ENCODE measurements around the gene ARPC5L. TPM values are rescaled to one million over a fixed set of nuclear protein-coding genes. Genes with fewer than 3 reads are reported as not detected.

The ARPC5L gene
- total and polyA plus RNA-seq, 2 donors = 22.3 to 46.4 TPM

DNA sequence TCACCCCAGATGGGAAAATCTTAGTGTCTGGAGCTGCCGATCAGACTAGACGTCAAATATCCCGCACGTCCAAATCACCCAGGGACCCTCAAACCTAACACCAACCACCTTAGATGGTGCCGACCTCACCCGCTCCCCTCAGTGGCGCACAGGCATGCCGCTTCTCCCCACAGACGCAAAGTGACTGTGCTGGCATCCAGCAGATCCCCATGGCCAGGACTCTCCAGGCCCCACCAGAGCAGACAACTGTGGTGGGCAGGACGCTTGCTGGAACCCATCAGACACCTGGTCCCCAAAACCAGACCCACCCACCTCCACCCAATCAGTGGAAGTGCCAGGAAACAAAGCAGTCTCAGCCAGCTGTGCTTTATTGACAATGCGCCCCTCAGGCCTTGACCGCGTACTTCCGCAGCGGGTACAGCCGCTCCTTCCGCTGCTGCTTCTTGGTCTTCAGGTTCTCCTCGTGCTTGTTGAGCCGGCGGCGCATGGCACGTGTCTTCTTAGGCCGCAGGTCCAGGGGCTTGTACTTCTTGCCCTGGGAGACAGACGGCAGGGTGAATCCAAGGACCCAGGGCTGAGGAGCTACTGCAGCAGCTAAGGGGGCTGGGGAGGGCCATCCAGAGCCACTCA, 4.3 kb upstream of the ARPC5L start:
- Histone ChIP-seq H3K9me3 (ENCODE audit: control insufficient read depth in 2 of 2, insufficient read depth in 1 of 2, low read length in 1 of 2) (peaks cover 0 to 4% of the 10 kb centered on the region in 2 donors), H3K4me3 (ENCODE audit: low read length in 2 of 2) (no peak overlapping the region), H3K27me3 (ENCODE audit: control insufficient read depth in 2 of 2, insufficient read depth in 1 of 2, low read length in 1 of 2) (peaks cover 0 to 17% of the 10 kb centered on the region in 2 donors), H3K36me3 (ENCODE audit: control insufficient read depth in 2 of 2, insufficient read depth in 2 of 2, low read length in 1 of 2) (peaks cover 39 to 51% of the 10 kb centered on the region in 2 donors), H3K27ac (ENCODE audit: low read depth in 1 of 2, low read length in 1 of 2) (no peak overlapping the region), H3K4me1 (ENCODE audit: control insufficient read depth in 2 of 2, insufficient read depth in 2 of 2, low read length in 2 of 2) (peaks cover 13 to 24% of the 10 kb centered on the region in 2 donors)
- DNase-seq (ENCODE audit: low read depth in 6 of 9, low spot score in 9 of 9) = no peak
- 96% methylated on average over 24 of the region's 24 CpGs for WGBS

DNA sequence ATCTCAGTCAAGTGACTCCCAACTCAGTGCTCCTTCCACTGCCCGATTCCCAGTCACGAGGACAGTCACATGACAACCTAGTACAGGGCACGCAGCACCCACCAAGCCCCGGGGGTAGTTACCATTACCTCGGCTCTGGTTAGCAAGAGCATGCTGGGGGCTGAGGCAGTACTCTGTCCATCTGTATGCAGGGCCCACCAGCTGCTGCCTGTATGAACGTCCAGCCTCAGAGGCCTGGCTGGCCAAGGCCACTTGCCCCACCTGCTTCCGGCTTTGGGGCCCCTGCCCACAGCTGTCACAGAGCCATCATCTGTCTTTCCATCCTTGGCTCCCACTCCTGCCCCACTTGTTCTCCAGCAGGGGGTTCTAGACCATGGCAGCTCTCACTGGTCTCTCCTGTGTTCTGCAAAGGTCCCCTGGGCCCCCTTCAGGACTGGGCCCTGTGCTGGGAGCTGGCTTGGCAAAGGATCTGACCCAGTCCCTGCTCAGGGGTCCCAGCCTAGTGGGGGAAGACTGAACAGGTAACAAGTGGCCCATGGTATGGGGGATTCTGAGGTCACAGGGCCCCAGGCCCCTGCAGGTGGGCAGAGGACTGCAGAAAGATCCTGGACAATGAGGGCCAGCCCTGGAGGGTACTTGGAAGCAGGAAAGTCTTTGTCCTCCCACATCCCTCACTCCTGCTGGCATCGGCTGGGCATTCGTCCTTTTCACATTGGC, 3.4 kb upstream of the ARPC5L start:
- H3K27me3 ChIP-seq (ENCODE audit: control insufficient read depth in 2 of 2, insufficient read depth in 1 of 2, low read length in 1 of 2) = peaks cover 0 to 9% of the 10 kb centered on the region in 2 donors
- H3K9me3 ChIP-seq (ENCODE audit: control insufficient read depth in 2 of 2, insufficient read depth in 1 of 2, low read length in 1 of 2) = peaks cover 0 to 4% of the 10 kb centered on the region in 2 donors
- peaks cover 12 to 25% of the 10 kb centered on the region in 2 donors for H3K4me1 ChIP-seq (ENCODE audit: control insufficient read depth in 2 of 2, insufficient read depth in 2 of 2, low read length in 2 of 2)
- H3K4me3 ChIP-seq (ENCODE audit: low read length in 2 of 2) = no peak overlapping the region
- 97% methylated on average over 9 of the region's 9 CpGs for WGBS
- no peak overlapping the region for H3K27ac ChIP-seq (ENCODE audit: low read depth in 1 of 2, low read length in 1 of 2)
- no peak for DNase-seq (ENCODE audit: low read depth in 6 of 9, low spot score in 9 of 9)
- peaks cover 39 to 51% of the 10 kb centered on the region in 2 donors for H3K36me3 ChIP-seq (ENCODE audit: control insufficient read depth in 2 of 2, insufficient read depth in 2 of 2, low read length in 1 of 2)

DNA sequence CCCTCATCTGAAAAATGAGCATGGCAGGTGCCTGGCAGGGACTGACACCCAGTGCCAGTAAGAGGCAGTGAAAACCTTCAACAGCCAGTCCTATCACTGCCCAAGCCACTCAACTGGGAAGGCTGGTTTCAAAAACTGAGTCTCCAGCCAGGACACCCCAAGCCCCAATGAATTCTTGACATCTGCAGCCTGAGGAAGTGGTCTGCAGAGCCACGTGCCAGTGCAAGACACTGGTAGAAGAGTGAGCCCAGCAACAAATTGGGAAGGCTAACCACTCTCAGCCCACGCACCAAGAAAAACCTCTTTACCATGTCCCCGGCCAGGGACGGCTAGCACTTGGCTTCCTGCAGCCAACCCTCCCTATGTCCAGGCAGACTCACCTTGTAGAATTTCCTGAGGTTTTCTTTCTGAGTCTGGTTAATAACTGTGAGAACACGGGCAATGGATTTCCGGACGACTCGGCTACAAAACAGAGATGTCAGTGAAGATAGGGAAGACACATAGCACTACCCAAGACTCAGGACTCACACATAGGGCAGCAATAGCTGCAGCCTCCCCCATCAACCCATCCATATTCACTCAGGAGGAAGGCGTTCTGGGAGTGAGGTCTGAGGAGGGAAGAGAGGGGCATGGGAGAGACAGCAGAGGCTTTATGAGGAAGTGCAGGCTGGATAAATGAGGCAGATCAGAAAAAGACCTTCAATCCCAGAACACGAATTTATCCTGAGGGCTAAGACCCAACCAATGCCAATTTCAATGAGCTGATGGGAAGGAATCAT, 1.9 kb upstream of the ARPC5L start:
- WGBS = 86% methylated on average over 10 of the region's 10 CpGs
- H3K36me3 ChIP-seq (ENCODE audit: control insufficient read depth in 2 of 2, insufficient read depth in 2 of 2, low read length in 1 of 2) = peaks cover 39 to 51% of the 10 kb centered on the region in 2 donors
- H3K4me1 ChIP-seq (ENCODE audit: control insufficient read depth in 2 of 2, insufficient read depth in 2 of 2, low read length in 2 of 2) = peaks cover 12 to 25% of the 10 kb centered on the region in 2 donors
- no peak overlapping the region for H3K27ac ChIP-seq (ENCODE audit: low read depth in 1 of 2, low read length in 1 of 2)
- no peak for DNase-seq (ENCODE audit: low read depth in 6 of 9, low spot score in 9 of 9)
- peaks cover 0 to 4% of the 10 kb centered on the region in 2 donors for H3K9me3 ChIP-seq (ENCODE audit: control insufficient read depth in 2 of 2, insufficient read depth in 1 of 2, low read length in 1 of 2)
- H3K4me3 ChIP-seq (ENCODE audit: low read length in 2 of 2) = peak overlapping the region in 1 of 2 donors; percentile 94
- H3K27me3 ChIP-seq (ENCODE audit: control insufficient read depth in 2 of 2, insufficient read depth in 1 of 2, low read length in 1 of 2) = peaks cover 0 to 2% of the 10 kb centered on the region in 2 donors

DNA sequence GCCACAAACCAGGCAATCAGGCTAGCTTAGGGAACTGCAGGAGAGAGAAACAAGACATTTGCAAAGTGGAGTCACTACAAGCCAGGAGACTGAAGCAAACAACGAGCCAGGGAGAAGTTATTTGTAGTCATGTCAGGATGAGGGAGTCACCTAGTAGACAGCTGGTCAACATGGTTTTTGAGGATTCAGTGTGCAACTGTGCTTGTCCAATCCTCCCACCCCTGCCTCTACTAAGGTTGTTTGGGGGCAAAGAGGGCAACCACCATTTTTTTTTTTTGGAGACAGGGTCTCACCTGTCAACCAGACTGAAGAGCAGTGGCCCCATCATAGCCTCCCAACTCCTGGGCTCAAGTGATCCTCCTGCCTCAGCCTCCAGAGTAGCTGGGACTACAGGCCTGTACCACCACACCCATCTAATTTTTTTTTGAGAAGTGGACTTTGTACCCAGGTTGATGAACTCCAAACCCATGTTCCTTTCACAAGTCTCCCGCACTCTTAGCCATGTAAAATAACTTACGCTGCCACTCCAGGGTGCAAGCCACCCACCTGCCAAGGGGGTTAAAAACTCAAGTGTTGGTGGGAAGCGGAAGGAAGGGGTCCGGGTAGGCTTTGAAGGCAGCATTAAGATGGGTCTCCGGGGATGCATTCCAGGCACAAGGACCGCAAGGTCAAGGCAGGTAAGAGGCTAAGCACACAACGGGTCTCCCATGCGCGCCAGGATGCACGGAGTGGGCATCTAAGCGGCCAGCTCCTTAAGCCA, 1.2 kb upstream of the ARPC5L start:
- peaks cover 0 to under 1% of the 10 kb centered on the region in 2 donors for H3K27me3 ChIP-seq (ENCODE audit: control insufficient read depth in 2 of 2, insufficient read depth in 1 of 2, low read length in 1 of 2)
- H3K4me3 ChIP-seq (ENCODE audit: low read length in 2 of 2) = peak overlapping the region; percentile 67 to 94
- peaks cover 39 to 51% of the 10 kb centered on the region in 2 donors for H3K36me3 ChIP-seq (ENCODE audit: control insufficient read depth in 2 of 2, insufficient read depth in 2 of 2, low read length in 1 of 2)
- no peak for DNase-seq (ENCODE audit: low read depth in 6 of 9, low spot score in 9 of 9)
- peaks cover 12 to 25% of the 10 kb centered on the region in 2 donors for H3K4me1 ChIP-seq (ENCODE audit: control insufficient read depth in 2 of 2, insufficient read depth in 2 of 2, low read length in 2 of 2)
- WGBS = 26% methylated on average over 12 of the region's 12 CpGs
- H3K27ac ChIP-seq (ENCODE audit: low read depth in 1 of 2, low read length in 1 of 2) = peak overlapping the region; percentile 83 to 95
- peaks cover 0 to 4% of the 10 kb centered on the region in 2 donors for H3K9me3 ChIP-seq (ENCODE audit: control insufficient read depth in 2 of 2, insufficient read depth in 1 of 2, low read length in 1 of 2)

DNA sequence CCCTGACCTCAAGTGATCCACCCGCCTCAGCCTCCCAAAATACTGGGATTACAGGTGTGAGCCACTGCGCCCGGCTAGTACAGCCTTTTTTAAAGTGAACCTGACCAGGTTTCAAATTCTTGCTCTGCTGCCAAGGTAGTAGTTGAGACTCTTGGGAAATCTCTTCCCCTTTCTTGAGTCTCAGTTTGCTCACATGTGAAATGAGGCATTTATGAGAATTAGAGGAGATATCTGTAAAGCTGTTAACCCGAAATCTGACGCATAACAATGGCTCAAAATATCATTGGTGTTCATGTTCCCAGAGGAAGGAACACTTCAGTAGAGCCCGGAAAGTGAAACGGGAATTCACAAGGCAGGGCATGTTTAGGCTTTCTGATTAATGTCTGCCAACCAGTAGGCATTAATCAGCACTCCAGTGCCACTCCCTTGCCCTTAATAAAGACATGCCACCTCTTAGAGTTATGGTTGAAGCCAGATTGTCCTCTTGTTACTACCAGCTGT, 1.5 kb downstream of the ARPC5L start:
- Histone ChIP-seq H3K27ac (ENCODE audit: low read depth in 1 of 2, low read length in 1 of 2) (peak overlapping the region; percentile 38 to 56), H3K36me3 (ENCODE audit: control insufficient read depth in 2 of 2, insufficient read depth in 2 of 2, low read length in 1 of 2) (peaks cover 18 to 27% of the 10 kb centered on the region in 2 donors), H3K4me1 (ENCODE audit: control insufficient read depth in 2 of 2, insufficient read depth in 2 of 2, low read length in 2 of 2) (peaks cover 16 to 33% of the 10 kb centered on the region in 2 donors), H3K27me3 (ENCODE audit: control insufficient read depth in 2 of 2, insufficient read depth in 1 of 2, low read length in 1 of 2) (no peaks in the 10 kb centered on the region), H3K9me3 (ENCODE audit: control insufficient read depth in 2 of 2, insufficient read depth in 1 of 2, low read length in 1 of 2) (peaks cover 0 to 4% of the 10 kb centered on the region in 2 donors), H3K4me3 (ENCODE audit: low read length in 2 of 2) (no peak overlapping the region)
- WGBS = 88% methylated on average over 7 of the region's 7 CpGs
- DNase-seq (ENCODE audit: low read depth in 6 of 9, low spot score in 9 of 9) = no peak

DNA sequence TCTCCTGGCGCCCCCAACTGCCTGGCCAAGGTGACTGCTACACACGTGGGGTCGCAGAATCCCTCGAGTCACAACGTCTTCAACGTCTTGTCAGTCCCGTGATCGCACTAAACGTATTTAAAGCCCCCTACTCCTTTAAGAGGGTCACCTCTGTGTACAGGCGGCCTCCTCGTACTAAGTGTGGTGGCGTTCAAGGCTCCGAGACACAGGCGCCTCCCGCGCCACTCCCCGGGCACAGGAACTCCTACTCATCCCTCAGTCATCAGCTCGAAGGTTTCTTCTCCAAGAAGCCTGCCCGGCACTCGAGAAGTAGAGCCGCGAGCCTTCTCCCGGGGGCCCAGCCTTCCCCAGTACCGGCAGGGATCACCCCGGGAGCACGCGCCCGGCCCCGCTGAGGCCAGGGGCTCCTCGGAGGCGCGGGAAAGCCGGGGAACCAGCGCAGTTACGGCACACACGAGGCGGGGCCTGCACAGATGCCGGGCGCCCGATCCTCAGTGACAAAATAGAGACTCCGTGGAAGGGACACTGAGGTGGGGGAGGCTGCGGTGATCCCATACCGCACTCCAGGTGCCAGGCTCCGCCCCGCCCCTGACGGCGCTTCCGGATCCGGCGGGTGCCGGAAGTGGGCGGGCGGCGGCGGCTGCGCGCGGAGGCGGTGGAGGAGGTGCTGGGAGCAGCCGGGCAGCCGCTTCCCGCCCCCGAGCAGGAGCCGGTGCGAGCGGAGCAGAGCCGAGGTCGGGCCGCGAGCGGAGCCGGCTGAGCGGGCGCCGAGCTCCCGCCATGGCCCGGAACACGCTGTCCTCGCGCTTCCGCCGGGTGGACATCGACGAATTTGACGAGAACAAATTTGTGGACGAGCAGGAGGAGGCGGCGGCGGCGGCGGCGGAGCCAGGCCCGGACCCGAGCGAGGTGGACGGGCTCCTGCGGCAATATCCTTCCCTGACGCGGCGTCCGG, 6.9 kb downstream of the ARPC5L start:
- H3K4me3 ChIP-seq (ENCODE audit: low read length in 2 of 2) = peak overlapping the region; percentile 87 to 91
- peaks cover 18 to 31% of the 10 kb centered on the region in 2 donors for H3K4me1 ChIP-seq (ENCODE audit: control insufficient read depth in 2 of 2, insufficient read depth in 2 of 2, low read length in 2 of 2)
- H3K36me3 ChIP-seq (ENCODE audit: control insufficient read depth in 2 of 2, insufficient read depth in 2 of 2, low read length in 1 of 2) = peaks cover 14 to 18% of the 10 kb centered on the region in 2 donors
- peak overlapping the region; percentile 83 to 89 for H3K27ac ChIP-seq (ENCODE audit: low read depth in 1 of 2, low read length in 1 of 2)
- under 1% methylated on average over 101 of the region's 101 CpGs for WGBS
- DNase-seq (ENCODE audit: low read depth in 6 of 9, low spot score in 9 of 9) = peak in 7 of 9 donors; percentile 70 to 93 (median 85)
- no peaks in the 10 kb centered on the region for H3K9me3 ChIP-seq (ENCODE audit: control insufficient read depth in 2 of 2, insufficient read depth in 1 of 2, low read length in 1 of 2)
- H3K27me3 ChIP-seq (ENCODE audit: control insufficient read depth in 2 of 2, insufficient read depth in 1 of 2, low read length in 1 of 2) = no peaks in the 10 kb centered on the region

DNA sequence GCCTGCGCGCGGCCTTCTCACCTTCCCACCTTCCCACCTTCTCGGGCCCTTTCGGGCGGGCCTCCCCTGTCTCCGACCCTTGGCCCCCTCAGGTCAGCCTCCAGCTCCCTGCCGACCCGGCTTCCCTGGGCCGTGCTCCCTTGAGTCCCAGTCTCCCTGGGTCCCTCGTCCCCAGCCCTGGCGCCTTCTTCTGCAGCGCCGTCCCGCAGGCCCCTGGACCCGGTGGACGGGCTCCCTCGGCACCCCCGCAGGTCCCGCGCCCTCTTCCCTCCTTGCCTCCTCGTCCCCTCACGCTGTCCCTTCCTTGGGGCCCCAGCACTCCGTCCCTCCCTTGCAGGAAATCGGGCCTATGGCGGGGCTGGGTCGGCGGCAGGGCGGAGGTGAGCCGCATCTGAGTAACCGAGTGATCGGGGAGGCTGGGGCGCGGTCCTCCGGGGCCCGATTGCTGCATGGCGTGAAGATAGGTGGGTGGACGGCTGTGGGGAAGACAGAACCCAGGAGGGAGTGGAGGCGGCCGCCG, 7.6 kb downstream of the ARPC5L start:
- Histone ChIP-seq H3K4me3 (ENCODE audit: low read length in 2 of 2) (peak overlapping the region; percentile 87 to 91), H3K27me3 (ENCODE audit: control insufficient read depth in 2 of 2, insufficient read depth in 1 of 2, low read length in 1 of 2) (no peaks in the 10 kb centered on the region), H3K36me3 (ENCODE audit: control insufficient read depth in 2 of 2, insufficient read depth in 2 of 2, low read length in 1 of 2) (peaks cover 19 to 22% of the 10 kb centered on the region in 2 donors), H3K9me3 (ENCODE audit: control insufficient read depth in 2 of 2, insufficient read depth in 1 of 2, low read length in 1 of 2) (no peaks in the 10 kb centered on the region), H3K4me1 (ENCODE audit: control insufficient read depth in 2 of 2, insufficient read depth in 2 of 2, low read length in 2 of 2) (peaks cover 18 to 31% of the 10 kb centered on the region in 2 donors), H3K27ac (ENCODE audit: low read depth in 1 of 2, low read length in 1 of 2) (peak overlapping the region; percentile 64 to 89)
- under 1% methylated on average over 41 of the region's 41 CpGs for whole genome bisulfite sequencing
- peak in 1 of 9 donors; percentile 47 for DNase-seq (ENCODE audit: low read depth in 6 of 9, low spot score in 9 of 9)

All from thymus (tissue), 11 donors.